Tibial artery (tissue), 4 donors: ENCODE data around the gene TRIM65.

Experiments used
- DNase-seq, 2 donors: peaks; one replicate each; pipeline ENCODE4 v3.0.0-alpha.2; 2019
- H3K27ac ChIP-seq, 2 donors: fragments of 200-600 bp; sonication (generic) in 1 of 2; 1 replicate in 1 of 2; 2 replicates in 1 of 2; pipeline ENCODE4 v1.5.1; 2018 to 2019; ENCODE audit warnings: mild to moderate bottlenecking in 1 of 2
- H3K27me3 ChIP-seq, 2 donors: fragments of 200-600 bp; sonication (generic) in 1 of 2; one replicate each; pipeline versions ENCODE4 v1.5.1 to v1.6.0; 2016 to 2019
- H3K36me3 ChIP-seq, 3 donors: fragments of 200-600 bp; sonication (generic) in 2 of 3; one replicate each; pipeline ENCODE4 v1.5.1; 2016 to 2019; ENCODE audit warnings: mild to moderate bottlenecking in 2 of 3
- H3K4me1 ChIP-seq, 4 donors: fragments of 200-600 bp; sonication (generic) in 2 of 4; 1 replicate in 3 of 4; 2 replicates in 1 of 4; pipeline ENCODE4 v1.5.1; 2016 to 2019
- H3K4me3 ChIP-seq, 2 donors: fragments of 200-600 bp; sonication (generic) in 1 of 2; 1 replicate in 1 of 2; 2 replicates in 1 of 2; pipeline ENCODE4 v1.5.1; 2018 to 2019; ENCODE audit warnings: mild to moderate bottlenecking in 2 of 2
- H3K9me3 ChIP-seq, 3 donors: fragments of 200-600 bp; sonication (generic) in 1 of 3; one replicate each; pipeline ENCODE4 v1.5.1; 2016 to 2019
- intact Hi-C: fragments of 100-400 bp; cut with DNase I; formaldehyde crosslinking; loops from one replicate; pipeline ENCODE4 v1.15.0; 2023; ENCODE audit warnings: low total_unique reads
- TF ChIP-seq, protein P1 (sequence below), 2 experiments: fragments of 200-600 bp in 1 of 2; fragments of 450-650 bp in 1 of 2; IDR thresholded peaks; one replicate each; pipeline ENCODE4 v1.5.1; 2017 to 2019; ENCODE audit warnings: antibody characterized with exemption in 2 of 2, mild to moderate bottlenecking in 1 of 2, moderate library complexity in 1 of 2

TRIM65 gene

DNA sequence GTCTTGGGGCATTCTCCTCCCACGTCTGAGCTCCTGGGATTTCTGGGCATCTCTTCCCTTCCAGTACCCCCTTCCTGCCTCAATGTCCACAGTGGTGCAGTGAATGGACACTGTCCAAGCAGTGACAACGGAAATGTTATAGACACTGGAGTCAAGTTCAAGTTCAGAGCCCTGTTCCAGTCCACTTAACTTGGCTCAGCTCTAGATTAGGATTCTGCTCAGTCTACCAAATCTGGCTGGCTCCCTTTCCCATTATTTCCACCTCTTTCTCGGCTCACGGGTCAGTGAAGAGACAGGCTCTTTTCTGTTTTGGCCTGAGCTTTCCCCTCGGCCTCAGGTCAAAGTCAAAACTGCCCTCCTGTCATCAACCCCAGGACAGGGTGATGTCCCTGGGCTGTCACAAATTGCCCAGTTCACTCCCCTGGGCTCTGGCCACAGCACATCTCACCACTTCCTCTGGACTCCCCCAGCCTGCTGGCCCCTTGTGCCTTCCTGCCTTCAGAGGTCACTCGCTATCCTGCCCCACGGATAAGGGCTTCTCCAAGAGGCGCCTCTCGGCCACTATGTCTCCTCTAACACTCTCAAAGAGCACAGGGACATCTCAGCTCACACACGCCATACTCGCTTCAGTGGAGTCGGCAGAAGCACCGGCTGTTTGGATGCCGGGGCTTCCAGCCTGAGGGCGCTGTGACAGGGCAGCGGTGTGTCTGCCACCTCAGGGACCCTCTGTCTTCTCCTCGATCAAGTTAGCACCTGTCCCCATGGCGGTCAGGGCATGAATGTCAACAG lies 25.6 kb upstream of the TRIM65 start:
- no peaks in the 10 kb centered on the region for H3K4me1 ChIP-seq
- no peak overlapping the region for H3K27ac ChIP-seq
- no peaks in the 10 kb centered on the region for H3K9me3 ChIP-seq
- intact Hi-C loops = no loop called here
- H3K4me3 ChIP-seq = no peak overlapping the region
- H3K27me3 ChIP-seq = no peaks in the 10 kb centered on the region
- DNase-seq = no peak
- TF ChIP-seq, protein P1, sequence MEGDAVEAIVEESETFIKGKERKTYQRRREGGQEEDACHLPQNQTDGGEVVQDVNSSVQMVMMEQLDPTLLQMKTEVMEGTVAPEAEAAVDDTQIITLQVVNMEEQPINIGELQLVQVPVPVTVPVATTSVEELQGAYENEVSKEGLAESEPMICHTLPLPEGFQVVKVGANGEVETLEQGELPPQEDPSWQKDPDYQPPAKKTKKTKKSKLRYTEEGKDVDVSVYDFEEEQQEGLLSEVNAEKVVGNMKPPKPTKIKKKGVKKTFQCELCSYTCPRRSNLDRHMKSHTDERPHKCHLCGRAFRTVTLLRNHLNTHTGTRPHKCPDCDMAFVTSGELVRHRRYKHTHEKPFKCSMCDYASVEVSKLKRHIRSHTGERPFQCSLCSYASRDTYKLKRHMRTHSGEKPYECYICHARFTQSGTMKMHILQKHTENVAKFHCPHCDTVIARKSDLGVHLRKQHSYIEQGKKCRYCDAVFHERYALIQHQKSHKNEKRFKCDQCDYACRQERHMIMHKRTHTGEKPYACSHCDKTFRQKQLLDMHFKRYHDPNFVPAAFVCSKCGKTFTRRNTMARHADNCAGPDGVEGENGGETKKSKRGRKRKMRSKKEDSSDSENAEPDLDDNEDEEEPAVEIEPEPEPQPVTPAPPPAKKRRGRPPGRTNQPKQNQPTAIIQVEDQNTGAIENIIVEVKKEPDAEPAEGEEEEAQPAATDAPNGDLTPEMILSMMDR (IDR thresholded peaks at IDR 0.05) = no peak
- peaks cover 0 to 70% (median 22%) of the 10 kb centered on the region in 3 donors for H3K36me3 ChIP-seq

DNA sequence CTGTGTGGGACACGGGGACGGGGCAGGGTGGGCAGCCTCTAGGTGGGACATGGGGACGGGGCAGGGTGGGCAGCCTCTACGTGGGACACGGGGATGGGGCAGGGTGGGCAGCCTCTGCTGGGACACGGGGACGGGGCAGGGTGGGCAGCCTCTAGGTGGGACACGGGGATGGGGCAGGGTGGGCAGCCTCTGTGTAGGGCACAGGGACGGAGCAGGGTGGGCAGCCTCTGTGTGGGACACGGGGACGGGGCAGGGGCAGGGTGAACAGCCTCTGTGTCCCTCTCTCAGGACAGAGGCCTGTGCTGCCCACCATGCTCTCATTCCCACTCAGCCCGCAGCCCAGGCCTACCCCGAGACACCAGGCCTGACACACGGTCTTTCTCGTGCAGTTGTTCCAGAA lies 24.8 kb upstream of the TRIM65 start:
- peaks cover 0 to 70% (median 21%) of the 10 kb centered on the region in 3 donors for H3K36me3 ChIP-seq
- H3K27me3 ChIP-seq = no peaks in the 10 kb centered on the region
- no peak overlapping the region for H3K27ac ChIP-seq

DNA sequence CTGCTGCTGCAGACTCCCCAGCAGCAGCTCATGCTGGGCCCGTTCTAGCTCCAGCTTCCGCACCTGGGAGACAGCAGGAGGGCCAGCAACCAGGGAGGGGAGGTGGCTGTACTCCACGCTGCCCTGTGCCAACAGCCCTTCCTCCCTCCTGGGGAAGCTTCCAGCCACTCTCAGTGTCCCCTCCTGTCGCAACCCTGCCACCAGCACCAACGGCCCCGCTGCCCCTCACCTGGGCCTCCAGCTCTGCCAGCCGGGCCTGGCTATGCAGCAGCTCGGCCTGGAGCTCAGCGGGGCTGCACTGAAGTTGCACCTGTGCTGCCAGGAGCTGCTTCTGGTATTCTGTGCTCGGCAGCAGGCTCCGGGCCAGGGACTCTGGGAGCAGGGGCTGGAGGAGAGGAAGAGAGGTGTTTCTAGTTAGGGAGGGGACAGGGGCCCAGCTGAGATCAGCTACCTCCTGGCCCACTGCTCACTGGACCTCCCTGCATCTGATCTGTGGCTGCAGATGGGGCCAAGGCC lies 23.4 kb upstream of the TRIM65 start:
- no peaks in the 10 kb centered on the region for H3K9me3 ChIP-seq
- H3K36me3 ChIP-seq = peaks cover 0 to 60% (median 7%) of the 10 kb centered on the region in 3 donors
- DNase-seq = no peak
- H3K4me1 ChIP-seq = no peaks in the 10 kb centered on the region
- H3K4me3 ChIP-seq = no peak overlapping the region
- TF ChIP-seq, protein P1 (IDR thresholded peaks at IDR 0.05) = no peak
- no peak overlapping the region for H3K27ac ChIP-seq
- intact Hi-C loops = no loop called here
- no peaks in the 10 kb centered on the region for H3K27me3 ChIP-seq

More for the DNA sequence above, 24.8 kb upstream of the TRIM65 start:
- Histone ChIP-seq H3K4me1 (no peaks in the 10 kb centered on the region), H3K9me3 (no peaks in the 10 kb centered on the region), H3K4me3 (no peak overlapping the region)
- TF ChIP-seq, protein P1 (IDR thresholded peaks at IDR 0.05) = no peak
- DNase-seq = no peak
- intact Hi-C loops = no loop called here

DNA sequence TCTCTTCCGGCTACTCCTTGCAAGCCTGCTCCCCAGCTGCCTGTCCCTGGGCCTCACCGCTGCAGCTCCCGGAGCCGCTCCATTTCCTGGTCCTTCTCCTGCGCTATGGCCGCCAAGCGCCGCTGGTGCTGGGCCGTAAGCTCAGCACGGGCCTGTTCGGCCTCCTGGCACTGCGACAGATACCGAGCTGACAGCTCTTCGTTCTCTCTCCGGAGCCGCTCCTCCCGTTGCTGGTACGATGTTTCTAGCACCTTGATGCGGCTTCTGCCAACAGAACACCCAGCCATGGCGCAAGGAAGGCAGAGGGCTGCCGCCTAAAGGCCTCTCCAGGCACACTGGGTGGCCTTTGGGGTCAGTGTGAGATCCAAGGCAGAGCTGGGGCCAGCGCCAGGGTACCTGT lies 22.9 kb upstream of the TRIM65 start:
- TF ChIP-seq, protein P1 (IDR thresholded peaks at IDR 0.05) = no peak
- no peak for DNase-seq
- intact Hi-C loops = no loop called here
- no peak overlapping the region for H3K27ac ChIP-seq
- peaks cover 0 to 60% (median 5%) of the 10 kb centered on the region in 3 donors for H3K36me3 ChIP-seq
- no peaks in the 10 kb centered on the region for H3K9me3 ChIP-seq
- no peaks in the 10 kb centered on the region for H3K27me3 ChIP-seq
- H3K4me3 ChIP-seq = no peak overlapping the region
- no peaks in the 10 kb centered on the region for H3K4me1 ChIP-seq

DNA sequence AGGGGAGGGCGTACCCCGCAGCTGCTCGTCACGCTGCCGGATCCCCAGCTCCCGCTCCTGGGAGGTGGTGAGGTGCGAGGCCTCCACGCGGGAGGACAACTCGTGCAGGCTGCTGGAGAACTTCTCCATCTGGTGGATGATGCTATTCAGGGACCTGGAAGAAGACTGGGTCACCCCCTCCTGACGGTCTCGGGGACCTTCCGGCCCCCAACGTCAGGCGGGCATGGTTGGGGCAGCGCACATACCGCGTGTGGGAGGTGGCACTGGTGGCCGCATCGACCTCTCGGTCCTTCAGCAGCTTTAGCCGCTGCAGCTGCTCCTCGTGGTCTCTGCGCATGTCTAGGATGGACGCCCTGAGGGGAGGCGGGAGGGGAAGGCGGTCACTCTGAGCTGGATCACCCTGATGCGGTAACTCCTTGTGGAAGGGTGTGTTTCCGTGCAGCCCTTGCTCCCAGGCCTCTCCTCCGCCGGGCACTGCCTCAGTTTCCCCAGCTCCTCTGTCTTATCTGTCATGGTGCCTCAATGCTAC lies 21.2 kb upstream of the TRIM65 start:
- H3K4me1 ChIP-seq = no peaks in the 10 kb centered on the region
- no peak overlapping the region for H3K4me3 ChIP-seq
- TF ChIP-seq, protein P1 (IDR thresholded peaks at IDR 0.05) = no peak
- H3K27ac ChIP-seq = no peak overlapping the region
- H3K9me3 ChIP-seq = no peaks in the 10 kb centered on the region
- intact Hi-C loops = no loop called here
- H3K27me3 ChIP-seq = no peaks in the 10 kb centered on the region
- H3K36me3 ChIP-seq = peaks cover 0 to 67% (median 11%) of the 10 kb centered on the region in 3 donors
- DNase-seq = no peak
